Activated CD8-positive, alpha-beta memory T cell treated with anti-CD3 and anti-CD28 coated beads, Interleukin-2, amount 50 U/mL, for 1 hour (primary cell): ENCODE measurements around the gene SPSB2.

ENCODE experiments used
- DNase-seq: peaks from one replicate; pipeline ENCODE4 v3.0.0-alpha.2; 2020; ENCODE audit errors: extremely low read depth

The SPSB2 gene

GRCh38 chr12:6851921-6852650 lies 21.0 kb downstream of the SPSB2 start, which contains the start of gene USP5:
USP5 (plus strand) TSS chr12:6852150; CDS start chr12:6852180, 30 bp downstream.
- DNase-seq, result peak; percentile 94

GRCh38 chr12:6851153-6851920 lies 21.8 kb downstream of the SPSB2 start, which contains the start of gene CDCA3:
CDCA3 (minus strand) TSS chr12:6851286; CDS start chr12:6850952, 334 bp downstream.
- peak; percentile 86 for DNase-seq

GRCh38 chr12:6850796-6851152 lies 22.3 kb downstream of the SPSB2 start:
- DNase-seq, result no peak

- DNase-seq, result no peak
Observed at GRCh38 chr12:6849976-6850560, 23.0 kb downstream of the SPSB2 start.

GRCh38 chr12:6849427-6849826 lies 23.7 kb downstream of the SPSB2 start:
- no peak for DNase-seq

- no peak for DNase-seq
Observed at GRCh38 chr12:6847676-6848075, 25.4 kb downstream of the SPSB2 start.

GRCh38 chr12:6846316-6846869 lies 26.7 kb downstream of the SPSB2 start:
- no peak for DNase-seq

GRCh38 chr12:6845395-6845794 lies 27.7 kb downstream of the SPSB2 start:
- no peak for DNase-seq

- no peak for DNase-seq
Observed at GRCh38 chr12:6843118-6843902, 29.8 kb downstream of the SPSB2 start.

GRCh38 chr12:6842075-6842474 lies 31.0 kb downstream of the SPSB2 start:
- DNase-seq, result no peak

GRCh38 chr12:6840761-6841515 lies 32.2 kb downstream of the SPSB2 start, which contains the start of gene GNB3:
GNB3 (plus strand) TSS chr12:6840925; CDS start chr12:6841288, 363 bp downstream.
- DNase-seq, result no peak

GRCh38 chr12:6840330-6840729 lies 32.8 kb downstream of the SPSB2 start:
- no peak for DNase-seq

- DNase-seq, result no peak
Observed at GRCh38 chr12:6839482-6840201, 33.5 kb downstream of the SPSB2 start.

- no peak for DNase-seq
Observed at GRCh38 chr12:6838854-6839253, 34.2 kb downstream of the SPSB2 start.

- no peak for DNase-seq
Observed at GRCh38 chr12:6837370-6838060, 35.6 kb downstream of the SPSB2 start.

- no peak for DNase-seq
Observed at GRCh38 chr12:6836851-6837250, 36.3 kb downstream of the SPSB2 start.

- no peak for DNase-seq
Observed at GRCh38 chr12:6834873-6835272, 38.2 kb downstream of the SPSB2 start.

GRCh38 chr12:6834254-6834653 lies 38.8 kb downstream of the SPSB2 start:
- DNase-seq, result no peak

- no peak for DNase-seq
Observed at GRCh38 chr12:6833189-6833890, 39.8 kb downstream of the SPSB2 start.
